ENCODE data around the gene UBE2E2.

UBE2E2 gene

GRCh38 chr3:23202921-23203707 lies at the start of gene UBE2E2:
Gene UBE2E2, plus strand, starts transcription at chr3:23203327.
- peak within 1 kb of the TSS; percentile 64 for H3K27ac Mint-ChIP-seq
- H3K4me3 Mint-ChIP-seq = peak within 1 kb of the TSS; percentile 87
- no peaks in the 10 kb centered on the region for H3K36me3 Mint-ChIP-seq
- peak; percentile 68 for DNase-seq
- H3K4me1 Mint-ChIP-seq = peaks cover 14% of the 10 kb centered on the region
- no peaks in the 10 kb centered on the region for H3K9me3 Mint-ChIP-seq
- CTCF ChIA-PET = no interaction called here
- peaks cover 40% of the 10 kb centered on the region for H3K27me3 Mint-ChIP-seq

- CTCF ChIA-PET = interaction anchor here (0.6 kb wide), 1 partner anchor 1469 kb away, joined by 4 read pairs; no protein-coding TSS in a partner anchor
- DNase-seq = no peak
- Mint-ChIP-seq H3K27me3 (peaks cover 4% of the 10 kb centered on the region), H3K9me3 (no peaks in the 10 kb centered on the region), H3K27ac (no peak overlapping the region), H3K4me3 (no peak overlapping the region), H3K4me1 (no peaks in the 10 kb centered on the region), H3K36me3 (no peaks in the 10 kb centered on the region)
These were observed 49.7 kb upstream of the UBE2E2 start for GRCh38 chr3:23153436-23153835.

- Mint-ChIP-seq H3K4me3 (no peak overlapping the region), H3K27ac (no peak overlapping the region), H3K27me3 (no peaks in the 10 kb centered on the region), H3K4me1 (no peaks in the 10 kb centered on the region), H3K36me3 (no peaks in the 10 kb centered on the region), H3K9me3 (no peaks in the 10 kb centered on the region)
- no peak for DNase-seq
- CTCF ChIA-PET = no interaction called here
These were observed 45.8 kb upstream of the UBE2E2 start for GRCh38 chr3:23157331-23157730.

GRCh38 chr3:23159929-23160328 lies 43.2 kb upstream of the UBE2E2 start:
- Mint-ChIP-seq H3K9me3 (no peaks in the 10 kb centered on the region), H3K36me3 (no peaks in the 10 kb centered on the region), H3K27me3 (no peaks in the 10 kb centered on the region), H3K4me3 (no peak overlapping the region), H3K4me1 (no peaks in the 10 kb centered on the region), H3K27ac (no peak overlapping the region)
- CTCF ChIA-PET = no interaction called here
- DNase-seq = no peak

GRCh38 chr3:23161308-23161707 lies 41.8 kb upstream of the UBE2E2 start:
- no peaks in the 10 kb centered on the region for H3K4me1 Mint-ChIP-seq
- CTCF ChIA-PET = interaction anchor here (0.7 kb wide), 1 partner anchor 9 kb away, joined by 3 read pairs; no protein-coding TSS in a partner anchor

GRCh38 chr3:23161896-23162570 lies 41.1 kb upstream of the UBE2E2 start:
- no peaks in the 10 kb centered on the region for H3K4me1 Mint-ChIP-seq
- H3K36me3 Mint-ChIP-seq = no peaks in the 10 kb centered on the region
- H3K27me3 Mint-ChIP-seq = no peaks in the 10 kb centered on the region
- no peak overlapping the region for H3K27ac Mint-ChIP-seq
- H3K4me3 Mint-ChIP-seq = no peak overlapping the region
- DNase-seq = no peak
- no peaks in the 10 kb centered on the region for H3K9me3 Mint-ChIP-seq
- CTCF ChIA-PET = interaction anchor here (0.6 to 0.7 kb wide), 2 partner anchors 8 to 93 kb away, joined by 3 to 5 read pairs; no protein-coding TSS in a partner anchor

More at GRCh38 chr3:23161308-23161707, 41.8 kb upstream of the UBE2E2 start:
- no peaks in the 10 kb centered on the region for H3K9me3 Mint-ChIP-seq
- H3K27me3 Mint-ChIP-seq = no peaks in the 10 kb centered on the region
- no peak overlapping the region for H3K4me3 Mint-ChIP-seq
- H3K27ac Mint-ChIP-seq = no peak overlapping the region
- no peaks in the 10 kb centered on the region for H3K36me3 Mint-ChIP-seq
- DNase-seq = no peak

- Mint-ChIP-seq H3K9me3 (no peaks in the 10 kb centered on the region), H3K4me1 (no peaks in the 10 kb centered on the region), H3K27ac (no peak overlapping the region), H3K36me3 (no peaks in the 10 kb centered on the region), H3K27me3 (no peaks in the 10 kb centered on the region), H3K4me3 (no peak overlapping the region)
- no peak for DNase-seq
- CTCF ChIA-PET = no interaction called here
These were observed 40.2 kb upstream of the UBE2E2 start for GRCh38 chr3:23162934-23163333.

- no peak overlapping the region for H3K4me3 Mint-ChIP-seq
- peaks cover 4% of the 10 kb centered on the region for H3K27me3 Mint-ChIP-seq
- H3K4me1 Mint-ChIP-seq = no peaks in the 10 kb centered on the region
- H3K9me3 Mint-ChIP-seq = no peaks in the 10 kb centered on the region
- H3K27ac Mint-ChIP-seq = no peak overlapping the region
- CTCF ChIA-PET = no interaction called here
- H3K36me3 Mint-ChIP-seq = no peaks in the 10 kb centered on the region
- no peak for DNase-seq
These were observed 38.4 kb upstream of the UBE2E2 start for GRCh38 chr3:23164746-23165145.

- no peak overlapping the region for H3K27ac Mint-ChIP-seq
- H3K27me3 Mint-ChIP-seq = peaks cover 4% of the 10 kb centered on the region
- no peaks in the 10 kb centered on the region for H3K36me3 Mint-ChIP-seq
- H3K9me3 Mint-ChIP-seq = no peaks in the 10 kb centered on the region
- CTCF ChIA-PET = no interaction called here
- DNase-seq = no peak
- H3K4me3 Mint-ChIP-seq = no peak overlapping the region
- H3K4me1 Mint-ChIP-seq = no peaks in the 10 kb centered on the region
These were observed 37.6 kb upstream of the UBE2E2 start for GRCh38 chr3:23165571-23165970.

- CTCF ChIA-PET = no interaction called here
- DNase-seq = no peak
- H3K9me3 Mint-ChIP-seq = no peaks in the 10 kb centered on the region
- no peak overlapping the region for H3K4me3 Mint-ChIP-seq
- no peak overlapping the region for H3K27ac Mint-ChIP-seq
- H3K4me1 Mint-ChIP-seq = no peaks in the 10 kb centered on the region
- no peaks in the 10 kb centered on the region for H3K36me3 Mint-ChIP-seq
- H3K27me3 Mint-ChIP-seq = peaks cover 4% of the 10 kb centered on the region
These were observed 36.9 kb upstream of the UBE2E2 start for GRCh38 chr3:23166276-23166675.

GRCh38 chr3:23166845-23167244 lies 36.3 kb upstream of the UBE2E2 start:
- H3K27me3 Mint-ChIP-seq = peaks cover 6% of the 10 kb centered on the region
- no peaks in the 10 kb centered on the region for H3K9me3 Mint-ChIP-seq
- no peak overlapping the region for H3K27ac Mint-ChIP-seq
- DNase-seq = no peak
- H3K4me1 Mint-ChIP-seq = no peaks in the 10 kb centered on the region
- CTCF ChIA-PET = no interaction called here
- no peaks in the 10 kb centered on the region for H3K36me3 Mint-ChIP-seq
- H3K4me3 Mint-ChIP-seq = no peak overlapping the region

GRCh38 chr3:23169551-23169950 lies 33.6 kb upstream of the UBE2E2 start:
- H3K36me3 Mint-ChIP-seq = no peaks in the 10 kb centered on the region
- H3K27ac Mint-ChIP-seq = no peak overlapping the region
- peaks cover 11% of the 10 kb centered on the region for H3K27me3 Mint-ChIP-seq
- no peaks in the 10 kb centered on the region for H3K4me1 Mint-ChIP-seq
- no peak for DNase-seq
- CTCF ChIA-PET = no interaction called here
- no peaks in the 10 kb centered on the region for H3K9me3 Mint-ChIP-seq
- H3K4me3 Mint-ChIP-seq = no peak overlapping the region

GRCh38 chr3:23170291-23170690 lies 32.8 kb upstream of the UBE2E2 start:
- no peaks in the 10 kb centered on the region for H3K4me1 Mint-ChIP-seq
- H3K27me3 Mint-ChIP-seq = peaks cover 14% of the 10 kb centered on the region
- H3K9me3 Mint-ChIP-seq = no peaks in the 10 kb centered on the region
- H3K4me3 Mint-ChIP-seq = no peak overlapping the region
- no peak for DNase-seq
- H3K27ac Mint-ChIP-seq = no peak overlapping the region
- CTCF ChIA-PET = interaction anchor here (0.5 kb wide), 1 partner anchor 9 kb away, joined by 3 read pairs; no protein-coding TSS in a partner anchor
- no peaks in the 10 kb centered on the region for H3K36me3 Mint-ChIP-seq

GRCh38 chr3:23172059-23172458 lies 31.1 kb upstream of the UBE2E2 start:
- Mint-ChIP-seq H3K4me3 (no peak overlapping the region), H3K36me3 (no peaks in the 10 kb centered on the region), H3K9me3 (no peaks in the 10 kb centered on the region), H3K27me3 (peaks cover 14% of the 10 kb centered on the region), H3K4me1 (no peaks in the 10 kb centered on the region), H3K27ac (no peak overlapping the region)
- CTCF ChIA-PET = no interaction called here
- DNase-seq = no peak
